Neural progenitor cell (in vitro differentiated cells): ENCODE data around the gene GPR6. TPM values are rescaled to one million over a fixed set of nuclear protein-coding genes. Genes with fewer than 3 reads are reported as not detected.

Experiments
- DNase-seq: peaks from one replicate; pipeline ENCODE4 v3.0.0-alpha.2; 2016; ENCODE audit warnings: low spot score
- H2AFZ ChIP-seq: fragments of 200-600 bp; sonication (generic); replicated peaks from 2 replicates; pipeline ENCODE4 v1.6.1; 2016; ENCODE audit warnings: antibody characterized with exemption
- H3F3A ChIP-seq: fragments of 200-600 bp; sonication (generic); 2 replicates; pipeline ENCODE4 v1.6.1; 2016; ENCODE audit warnings: antibody characterized with exemption, low read depth
- H3K27ac ChIP-seq: fragments of 200-600 bp; sonication (generic); 2 replicates; pipeline ENCODE4 v1.5.1; 2016; ENCODE audit warnings: mild to moderate bottlenecking
- H3K27me3 ChIP-seq: fragments of 200-600 bp; sonication (generic); 2 replicates; pipeline ENCODE4 v1.6.1; 2016; ENCODE audit warnings: mild to moderate bottlenecking, moderate library complexity
- H3K36me3 ChIP-seq: fragments of 200-600 bp; sonication (generic); 2 replicates; pipeline ENCODE4 v1.5.1; 2016
- H3K4me1 ChIP-seq: fragments of 200-600 bp; sonication (generic); 2 replicates; pipeline ENCODE4 v1.6.1; 2016; ENCODE audit warnings: mixed run types
- H3K4me2 ChIP-seq: fragments of 200-600 bp; sonication (generic); 2 replicates; pipeline ENCODE4 v1.6.1; 2016
- H3K4me3 ChIP-seq: fragments of 200-600 bp; sonication (generic); 2 replicates; pipeline ENCODE4 v1.5.1; 2016
- H3K79me2 ChIP-seq: fragments of 200-600 bp; sonication (generic); 2 replicates; pipeline ENCODE4 v1.6.1; 2016; ENCODE audit warnings: low read depth
- H3K9ac ChIP-seq: fragments of 200-600 bp; sonication (generic); 2 replicates; pipeline ENCODE4 v1.6.1; 2016
- H3K9me3 ChIP-seq: fragments of 200-600 bp; sonication (generic); 2 replicates; pipeline ENCODE4 v1.5.1; 2016; ENCODE audit warnings: low read depth
- H4K20me1 ChIP-seq: fragments of 200-600 bp; sonication (generic); 2 replicates; pipeline ENCODE4 v1.6.1; 2016; ENCODE audit warnings: low read depth
- H3K27ac Mint-ChIP-seq: 3 replicates; pipeline ENCODE4 v1.8.0; 2021; ENCODE audit warnings: mixed read lengths
- H3K27me3 Mint-ChIP-seq: 2 replicates; pipeline ENCODE4 v1.8.0; 2022; ENCODE audit warnings: low read depth, mild to moderate bottlenecking, inconsistent platforms, moderate library complexity, mixed read lengths; ENCODE audit not compliant: insufficient read depth
- H3K36me3 Mint-ChIP-seq: 3 replicates; pipeline ENCODE4 v1.8.0; 2021; ENCODE audit warnings: mixed read lengths
- H3K4me1 Mint-ChIP-seq: 3 replicates; pipeline ENCODE4 v1.8.0; 2021; ENCODE audit warnings: mixed read lengths
- H3K4me3 Mint-ChIP-seq: 3 replicates; pipeline ENCODE4 v1.8.0; 2021; ENCODE audit warnings: mild to moderate bottlenecking, moderate library complexity, mixed read lengths
- H3K9me3 Mint-ChIP-seq: 3 replicates; pipeline ENCODE4 v1.8.0; 2020; ENCODE audit warnings: mixed read lengths
- EZH2 ChIP-seq: fragments of 200-600 bp; sonication (generic); IDR thresholded peaks from 2 replicates; pipeline ENCODE4 v1.6.1; 2017; ENCODE audit warnings: antibody characterized with exemption, mild to moderate bottlenecking, moderate library complexity
- EZH2phosphoT487 ChIP-seq: fragments of 200-600 bp; sonication (generic); IDR thresholded peaks from 2 replicates; pipeline ENCODE4 v1.6.1; 2017; ENCODE audit warnings: antibody characterized with exemption
- total RNA-seq: library from RNA; depleted of rRNA; stranded (reverse); fragments of >200 nt; gene quantifications from 2 replicates; pipeline ENCODE4 v1.2.3, GENCODE V29; 2015; ENCODE audit warnings: low replicate concordance
- TF ChIP-seq, protein P1 (sequence below): fragments of 200-600 bp; sonication (generic); IDR thresholded peaks from 2 replicates; pipeline ENCODE4 v1.5.1; 2017; ENCODE audit warnings: antibody characterized with exemption, mild to moderate bottlenecking

GPR6 gene
- total RNA-seq, 1 donor from 2014 or later: not detected

DNA sequence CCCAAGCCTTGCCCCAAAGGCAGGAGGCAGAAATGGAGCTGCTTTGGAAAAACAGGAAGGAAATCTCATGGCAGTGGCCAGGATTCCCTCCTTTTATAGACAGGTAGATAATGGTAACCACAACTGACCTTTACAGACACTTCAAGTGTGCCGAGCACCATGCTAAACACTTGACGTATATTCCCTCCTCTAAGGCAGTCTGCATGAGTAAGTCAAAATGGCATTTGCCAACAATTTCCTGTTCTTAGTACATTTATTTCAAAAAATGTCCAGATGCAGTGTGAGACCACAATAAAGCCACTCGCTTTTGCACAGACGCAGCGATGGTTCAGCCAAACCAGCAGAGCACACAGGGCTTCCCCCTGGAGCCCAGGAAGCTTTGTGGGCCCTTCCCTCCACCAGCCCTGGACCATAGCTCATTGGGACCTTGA lies 16.5 kb upstream of the GPR6 start:
- no peak overlapping the region for H3K9ac ChIP-seq
- Mint-ChIP-seq H3K27me3 (no peaks in the 10 kb centered on the region), H3K4me1 (no peaks in the 10 kb centered on the region), H3K36me3 (no peaks in the 10 kb centered on the region), H3K4me3 (no peak overlapping the region), H3K9me3 (no peaks in the 10 kb centered on the region), H3K27ac (no peak overlapping the region)
- DNase-seq: no peak
- no peaks in the 10 kb centered on the region for H3K79me2 ChIP-seq
- no peaks in the 10 kb centered on the region for H4K20me1 ChIP-seq
- no peaks in the 10 kb centered on the region for H3K4me1 ChIP-seq
- H3K4me2 ChIP-seq: no peak overlapping the region
- peaks cover 29% of the 10 kb centered on the region for H3K27me3 ChIP-seq
- H3K4me3 ChIP-seq: no peak overlapping the region
- no peak overlapping the region for H2AFZ ChIP-seq
- TF ChIP-seq, protein P1, sequence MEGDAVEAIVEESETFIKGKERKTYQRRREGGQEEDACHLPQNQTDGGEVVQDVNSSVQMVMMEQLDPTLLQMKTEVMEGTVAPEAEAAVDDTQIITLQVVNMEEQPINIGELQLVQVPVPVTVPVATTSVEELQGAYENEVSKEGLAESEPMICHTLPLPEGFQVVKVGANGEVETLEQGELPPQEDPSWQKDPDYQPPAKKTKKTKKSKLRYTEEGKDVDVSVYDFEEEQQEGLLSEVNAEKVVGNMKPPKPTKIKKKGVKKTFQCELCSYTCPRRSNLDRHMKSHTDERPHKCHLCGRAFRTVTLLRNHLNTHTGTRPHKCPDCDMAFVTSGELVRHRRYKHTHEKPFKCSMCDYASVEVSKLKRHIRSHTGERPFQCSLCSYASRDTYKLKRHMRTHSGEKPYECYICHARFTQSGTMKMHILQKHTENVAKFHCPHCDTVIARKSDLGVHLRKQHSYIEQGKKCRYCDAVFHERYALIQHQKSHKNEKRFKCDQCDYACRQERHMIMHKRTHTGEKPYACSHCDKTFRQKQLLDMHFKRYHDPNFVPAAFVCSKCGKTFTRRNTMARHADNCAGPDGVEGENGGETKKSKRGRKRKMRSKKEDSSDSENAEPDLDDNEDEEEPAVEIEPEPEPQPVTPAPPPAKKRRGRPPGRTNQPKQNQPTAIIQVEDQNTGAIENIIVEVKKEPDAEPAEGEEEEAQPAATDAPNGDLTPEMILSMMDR: no peak
- TF ChIP-seq EZH2 (no peak), EZH2phosphoT487 (no peak)
- no peaks in the 10 kb centered on the region for H3F3A ChIP-seq
- no peaks in the 10 kb centered on the region for H3K36me3 ChIP-seq
- H3K9me3 ChIP-seq: no peaks in the 10 kb centered on the region
- H3K27ac ChIP-seq: no peak overlapping the region

DNA sequence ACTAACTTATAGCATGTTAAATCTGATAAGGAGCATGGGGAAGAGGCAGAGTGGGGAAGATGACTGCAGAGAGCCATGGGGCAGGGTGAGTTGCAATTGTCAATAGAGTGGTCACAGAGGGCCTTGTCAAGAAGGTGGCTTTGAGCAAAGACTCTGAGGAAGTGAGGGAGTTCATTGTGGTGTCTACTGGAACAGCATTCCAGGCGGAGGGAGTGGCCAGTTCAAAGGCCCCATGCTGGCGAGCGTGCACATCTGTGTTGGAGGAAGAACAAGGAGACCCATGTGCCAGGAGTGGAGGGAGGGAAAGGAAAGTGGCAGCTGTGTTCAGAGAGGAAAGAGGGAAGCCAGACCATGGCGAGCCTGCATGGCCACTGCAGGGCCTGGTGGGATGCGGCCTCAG lies 15.8 kb upstream of the GPR6 start:
- H3K27me3 Mint-ChIP-seq: no peaks in the 10 kb centered on the region
- no peaks in the 10 kb centered on the region for H3K36me3 ChIP-seq
- H2AFZ ChIP-seq: no peak overlapping the region
- no peak for TF ChIP-seq EZH2
- TF ChIP-seq EZH2phosphoT487: no peak
- TF ChIP-seq, protein P1: no peak
- no peak overlapping the region for H3K27ac Mint-ChIP-seq
- H3K4me1 ChIP-seq: no peaks in the 10 kb centered on the region
- H3K4me1 Mint-ChIP-seq: no peaks in the 10 kb centered on the region
- DNase-seq: no peak
- no peaks in the 10 kb centered on the region for H3K9me3 ChIP-seq
- no peak overlapping the region for H3K4me3 Mint-ChIP-seq
- H3K27me3 ChIP-seq: peaks cover 35% of the 10 kb centered on the region
- H4K20me1 ChIP-seq: no peaks in the 10 kb centered on the region
- no peak overlapping the region for H3K9ac ChIP-seq
- no peaks in the 10 kb centered on the region for H3F3A ChIP-seq
- H3K27ac ChIP-seq: no peak overlapping the region
- H3K36me3 Mint-ChIP-seq: no peaks in the 10 kb centered on the region
- H3K4me2 ChIP-seq: no peak overlapping the region
- no peaks in the 10 kb centered on the region for H3K9me3 Mint-ChIP-seq
- H3K4me3 ChIP-seq: no peak overlapping the region
- no peaks in the 10 kb centered on the region for H3K79me2 ChIP-seq

DNA sequence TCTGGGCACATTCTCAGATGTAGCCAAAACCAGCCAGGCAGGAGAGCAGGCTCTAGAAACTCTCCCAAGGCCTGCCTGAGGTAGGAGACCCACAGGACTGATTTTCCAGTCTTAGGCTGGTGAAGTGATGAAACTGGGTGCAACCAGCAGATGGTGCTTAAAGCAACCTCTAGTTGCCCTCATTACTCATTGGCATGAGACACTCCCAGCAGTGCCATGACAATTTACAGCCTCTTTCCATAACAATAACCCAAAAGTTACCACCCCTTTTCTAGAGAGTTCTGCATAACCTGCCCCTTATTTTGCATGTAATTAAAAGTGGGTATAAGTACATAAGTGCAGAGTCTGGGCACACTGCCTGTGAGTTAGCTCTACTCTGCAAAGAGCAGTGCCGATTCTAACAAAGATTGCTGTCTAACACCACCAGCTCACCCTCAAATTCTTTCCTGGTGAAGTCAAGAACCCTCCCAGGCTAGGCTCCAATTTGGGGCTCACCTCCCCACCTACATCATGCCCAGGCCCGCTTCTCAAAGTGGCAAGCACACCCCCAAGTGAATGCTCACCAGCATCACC lies 14.4 kb upstream of the GPR6 start:
- Histone ChIP-seq H3K4me1 (no peaks in the 10 kb centered on the region), H3K36me3 (no peaks in the 10 kb centered on the region), H3K4me2 (no peak overlapping the region), H4K20me1 (no peaks in the 10 kb centered on the region), H3K27me3 (peaks cover 36% of the 10 kb centered on the region), H3K4me3 (no peak overlapping the region), H3K9ac (no peak overlapping the region), H2AFZ (no peak overlapping the region), H3F3A (no peaks in the 10 kb centered on the region), H3K79me2 (no peaks in the 10 kb centered on the region), H3K9me3 (no peaks in the 10 kb centered on the region), H3K27ac (no peak overlapping the region)
- no peak for DNase-seq
- H3K27me3 Mint-ChIP-seq: no peaks in the 10 kb centered on the region
- no peaks in the 10 kb centered on the region for H3K9me3 Mint-ChIP-seq
- TF ChIP-seq, protein P1: no peak
- TF ChIP-seq EZH2 (no peak), EZH2phosphoT487 (no peak)
- H3K36me3 Mint-ChIP-seq: no peaks in the 10 kb centered on the region
- no peak overlapping the region for H3K4me3 Mint-ChIP-seq
- no peaks in the 10 kb centered on the region for H3K4me1 Mint-ChIP-seq
- H3K27ac Mint-ChIP-seq: no peak overlapping the region
